EL (cell line): ENCODE measurements around the gene TOB2.

ENCODE experiments used
- DNase-seq: peaks from one replicate; pipeline ENCODE4 v3.0.0-alpha.2; 2016

TOB2 gene, protein sequence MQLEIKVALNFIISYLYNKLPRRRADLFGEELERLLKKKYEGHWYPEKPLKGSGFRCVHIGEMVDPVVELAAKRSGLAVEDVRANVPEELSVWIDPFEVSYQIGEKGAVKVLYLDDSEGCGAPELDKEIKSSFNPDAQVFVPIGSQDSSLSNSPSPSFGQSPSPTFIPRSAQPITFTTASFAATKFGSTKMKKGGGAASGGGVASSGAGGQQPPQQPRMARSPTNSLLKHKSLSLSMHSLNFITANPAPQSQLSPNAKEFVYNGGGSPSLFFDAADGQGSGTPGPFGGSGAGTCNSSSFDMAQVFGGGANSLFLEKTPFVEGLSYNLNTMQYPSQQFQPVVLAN

DNA sequence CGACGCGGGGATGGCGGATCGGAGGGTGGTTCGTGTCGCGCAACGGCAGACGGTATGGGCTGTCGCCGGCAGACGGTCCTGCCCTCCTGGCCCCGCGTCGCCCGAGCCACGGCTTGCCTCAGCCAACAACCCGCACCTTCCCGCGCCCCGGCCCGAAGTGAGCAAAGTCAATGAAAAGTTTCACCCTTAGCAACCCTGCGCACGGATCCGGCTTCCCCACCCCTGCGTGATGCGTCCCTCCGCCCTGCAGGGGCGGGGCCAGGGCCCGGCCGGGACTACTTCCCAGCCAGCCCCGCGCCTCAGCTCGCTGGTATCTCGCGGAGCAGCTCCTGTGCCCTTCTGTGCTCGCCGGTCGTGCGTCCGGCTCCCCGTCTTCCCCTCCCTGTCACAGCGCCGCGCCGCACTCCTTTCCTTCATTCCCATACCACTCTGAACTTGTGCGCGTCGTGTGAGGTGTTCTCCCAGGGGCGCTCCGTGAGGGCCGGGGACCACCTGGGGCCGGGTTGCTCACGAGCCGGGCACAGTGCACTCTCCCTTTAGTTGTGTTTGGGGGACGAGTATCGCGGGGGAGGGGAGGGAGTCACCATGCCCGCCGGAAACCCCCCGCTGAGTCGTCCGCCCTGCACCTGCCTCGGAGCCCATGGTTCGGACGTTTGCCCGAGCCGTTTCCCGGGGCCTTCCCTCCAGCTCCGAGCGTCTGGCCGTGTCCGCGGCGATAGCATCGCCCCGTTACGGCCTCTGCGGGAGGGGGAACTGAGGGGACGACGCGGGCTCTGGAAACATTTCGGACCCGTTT lies at the start of gene TOB2:
Gene TOB2, minus strand, starts transcription at position 163 of the 796 bp plus-strand sequence. CDS start 9,456 bp downstream, outside the sequence.
- DNase-seq: peak; percentile 95

DNA sequence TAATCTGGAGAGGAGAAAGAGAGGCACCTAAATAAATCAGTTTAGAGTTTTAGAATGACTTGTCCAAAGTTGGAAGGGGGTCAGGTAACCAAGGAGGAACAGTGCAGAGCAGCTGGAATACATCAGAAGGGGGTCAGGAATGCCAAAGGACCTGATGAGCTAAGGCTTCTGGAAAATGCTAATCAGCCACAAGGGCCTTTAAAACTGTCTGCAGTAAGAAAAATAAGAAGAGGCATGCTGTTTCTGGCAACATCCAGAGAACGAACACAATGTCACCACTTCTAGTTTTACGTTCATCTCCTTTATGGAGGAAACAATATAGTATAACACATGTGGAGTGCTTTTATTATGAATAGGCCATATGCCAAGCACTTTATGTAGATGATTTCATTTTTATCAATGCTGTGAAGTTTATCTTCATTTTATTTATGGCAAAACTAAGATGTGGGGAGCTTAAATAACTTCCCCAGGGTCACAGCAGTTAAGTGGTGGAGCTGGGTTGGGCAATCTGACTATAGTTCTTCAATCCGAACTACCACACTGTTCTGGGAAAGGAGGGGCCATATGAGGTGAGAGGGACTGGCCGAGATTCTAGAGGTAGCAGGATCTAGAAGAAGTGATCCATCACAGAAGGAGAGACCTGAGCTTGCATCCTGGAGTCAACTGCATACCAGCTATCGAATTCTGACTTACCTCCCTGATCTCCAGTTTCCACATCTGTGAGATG lies 44.9 kb upstream of the TOB2 start:
- no peak for DNase-seq

DNA sequence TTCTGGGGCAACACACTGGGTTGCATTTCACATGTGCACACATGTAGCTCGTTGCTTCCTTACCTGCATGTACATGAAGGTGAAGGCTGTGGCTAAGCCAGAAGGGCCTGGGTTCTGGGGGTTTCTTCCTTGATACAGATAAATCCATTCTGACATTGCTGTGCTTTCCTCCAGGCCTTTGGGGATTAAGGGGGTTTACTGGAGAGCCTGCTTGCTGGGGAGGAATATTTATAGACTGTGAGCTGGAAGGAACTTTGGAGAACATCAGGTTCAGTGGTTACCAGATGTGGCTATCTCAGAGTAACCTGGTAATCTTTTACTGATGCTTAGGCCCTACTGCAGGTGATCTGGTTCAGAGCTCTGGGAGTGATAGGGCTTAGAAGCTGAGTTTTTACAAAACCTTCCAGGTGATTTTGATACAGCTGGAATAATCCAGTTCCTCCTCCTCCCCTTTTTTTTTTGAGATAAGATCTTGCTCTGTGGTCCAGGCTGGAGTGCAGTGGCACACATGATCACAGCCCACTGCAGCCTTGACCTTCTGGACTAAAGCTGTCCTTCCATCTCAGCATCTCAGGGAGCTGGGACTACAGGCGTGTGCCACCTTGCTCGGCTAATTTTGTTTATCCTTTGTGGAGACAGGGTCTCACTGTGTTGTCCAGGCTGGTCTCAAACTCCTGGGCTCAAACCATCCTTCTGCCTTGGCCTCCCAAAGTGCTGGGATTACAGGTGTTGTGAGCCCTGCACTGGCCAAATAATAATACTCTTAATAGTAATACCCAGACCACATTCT lies 42.2 kb upstream of the TOB2 start:
- DNase-seq: no peak

DNA sequence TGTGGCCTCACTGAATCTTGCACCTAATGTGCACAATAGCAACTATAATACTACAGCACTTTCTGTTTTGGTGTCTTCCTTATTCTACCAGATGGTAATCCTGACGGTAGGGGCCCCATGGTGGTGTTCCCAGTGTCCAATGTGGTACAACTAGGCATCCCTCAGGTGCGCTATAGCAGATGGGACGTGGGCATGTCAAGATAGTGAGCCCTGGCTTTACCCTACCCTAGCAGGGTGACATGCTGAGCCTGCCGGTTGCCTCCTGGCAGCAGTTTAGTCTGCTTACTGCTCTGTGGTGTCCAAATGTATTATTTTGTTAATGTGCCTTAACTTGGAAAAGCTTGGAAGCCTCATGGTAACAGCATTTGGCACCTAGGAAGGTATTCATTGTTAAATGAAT lies 41.5 kb upstream of the TOB2 start:
- DNase-seq: no peak

DNA sequence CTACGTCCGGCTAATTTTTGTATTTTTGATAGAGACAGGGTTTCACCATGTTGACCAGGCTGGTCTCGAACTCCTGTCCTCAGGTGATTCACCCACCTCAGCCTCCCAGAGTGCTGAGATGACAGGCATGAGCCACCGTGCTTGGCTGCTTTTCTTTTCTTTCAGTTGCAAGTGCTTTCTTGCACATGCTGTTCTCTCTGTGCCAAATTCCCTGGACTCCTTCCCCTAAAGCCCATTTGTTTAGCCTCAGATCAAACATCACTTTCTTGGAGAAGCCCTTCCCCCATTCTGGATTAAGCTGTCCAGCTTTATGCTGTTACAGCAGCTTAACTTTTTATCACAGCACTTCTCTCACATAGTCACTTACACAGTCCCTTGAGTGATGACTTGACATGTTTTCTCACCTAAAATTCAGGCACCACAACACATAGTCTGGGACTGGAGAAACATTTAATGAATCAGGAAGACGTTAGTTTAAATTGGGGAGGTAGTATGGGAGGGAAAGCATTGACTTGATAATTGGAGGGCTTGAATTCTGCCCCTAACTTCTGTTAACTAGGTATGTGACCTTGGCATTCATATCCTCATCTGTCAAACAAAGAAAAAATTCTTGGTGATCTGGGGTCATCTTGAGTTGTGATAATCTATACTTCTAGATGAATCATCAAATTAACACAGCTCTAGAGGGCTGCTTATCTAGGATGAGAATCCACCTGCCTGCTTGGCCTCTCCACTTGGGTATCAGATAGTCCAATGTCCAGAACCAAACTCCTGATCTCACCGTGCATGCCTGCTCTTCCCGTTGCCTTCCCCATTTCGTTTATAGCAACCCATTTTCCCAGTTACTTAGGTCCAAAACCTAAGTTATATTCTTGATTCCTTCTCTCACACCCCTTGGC lies 40.7 kb upstream of the TOB2 start:
- DNase-seq: no peak

DNA sequence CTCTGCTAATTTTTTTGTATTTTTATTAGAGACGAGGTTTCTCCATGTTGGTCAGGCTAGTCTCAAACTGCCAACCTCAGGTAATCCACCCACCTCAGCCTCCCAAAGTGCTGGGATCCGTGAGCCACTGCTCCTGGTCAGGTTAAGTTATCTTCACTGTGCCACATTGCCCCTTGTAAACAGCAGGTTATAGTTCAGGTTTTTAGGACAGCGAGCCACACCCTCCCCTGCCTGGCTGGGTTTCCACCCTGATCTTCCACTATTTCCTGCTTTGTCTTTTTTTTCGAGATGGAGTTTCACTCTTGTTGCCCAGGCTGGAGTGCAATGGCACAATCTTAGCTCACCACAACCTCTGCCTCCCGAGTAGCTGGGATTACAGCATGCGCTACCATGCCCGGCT lies 38.4 kb upstream of the TOB2 start:
- DNase-seq: no peak

DNA sequence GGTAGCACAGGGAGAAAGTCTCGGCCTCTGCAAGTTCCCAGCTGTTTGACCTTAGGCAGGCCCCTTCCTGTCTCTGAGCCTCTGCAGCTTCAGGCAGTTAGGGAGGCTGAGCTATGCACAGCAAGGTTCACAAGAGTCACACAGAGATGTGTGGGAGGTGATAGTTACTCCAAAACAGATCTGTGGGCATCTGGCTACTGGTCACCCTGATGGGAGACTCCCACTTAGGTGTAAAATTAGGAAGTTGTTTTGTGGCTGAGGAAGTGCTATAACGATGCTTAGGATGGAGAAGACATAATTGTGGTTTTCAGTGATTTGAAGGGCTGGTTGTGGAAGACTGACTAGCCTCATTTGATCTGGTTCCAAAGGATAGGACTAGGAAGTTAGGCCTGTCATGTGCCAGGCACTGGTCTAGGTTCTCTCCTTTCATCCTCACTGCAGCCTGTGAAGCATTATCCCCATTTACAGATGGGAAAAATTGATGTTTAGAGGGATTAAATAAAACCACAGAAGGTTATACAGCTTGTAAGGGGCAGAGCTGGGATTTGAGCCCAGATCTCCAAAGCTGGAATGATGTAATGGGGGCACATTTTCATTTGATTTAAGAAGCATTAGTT lies 35.8 kb upstream of the TOB2 start:
- peak; percentile 50 for DNase-seq

DNA sequence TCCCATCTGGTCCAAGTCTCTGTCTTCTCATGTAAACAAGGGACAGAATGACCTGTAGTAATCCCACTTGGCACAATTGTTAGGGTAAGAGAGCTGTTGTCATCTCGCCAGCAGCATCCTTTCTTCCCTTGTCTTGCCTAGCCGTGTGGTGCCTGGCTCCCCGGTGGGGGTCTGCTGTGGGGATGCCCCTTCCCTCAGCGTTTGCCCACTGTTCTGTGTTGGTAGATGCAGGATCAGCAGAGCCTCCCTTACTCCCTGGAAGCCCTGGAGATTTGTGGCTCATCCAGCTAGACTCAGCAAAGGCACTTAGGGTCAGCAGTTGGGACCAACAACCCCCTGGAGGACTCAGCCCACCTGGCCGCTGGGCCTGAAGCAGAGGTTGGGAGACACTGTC lies 35.3 kb upstream of the TOB2 start:
- no peak for DNase-seq

DNA sequence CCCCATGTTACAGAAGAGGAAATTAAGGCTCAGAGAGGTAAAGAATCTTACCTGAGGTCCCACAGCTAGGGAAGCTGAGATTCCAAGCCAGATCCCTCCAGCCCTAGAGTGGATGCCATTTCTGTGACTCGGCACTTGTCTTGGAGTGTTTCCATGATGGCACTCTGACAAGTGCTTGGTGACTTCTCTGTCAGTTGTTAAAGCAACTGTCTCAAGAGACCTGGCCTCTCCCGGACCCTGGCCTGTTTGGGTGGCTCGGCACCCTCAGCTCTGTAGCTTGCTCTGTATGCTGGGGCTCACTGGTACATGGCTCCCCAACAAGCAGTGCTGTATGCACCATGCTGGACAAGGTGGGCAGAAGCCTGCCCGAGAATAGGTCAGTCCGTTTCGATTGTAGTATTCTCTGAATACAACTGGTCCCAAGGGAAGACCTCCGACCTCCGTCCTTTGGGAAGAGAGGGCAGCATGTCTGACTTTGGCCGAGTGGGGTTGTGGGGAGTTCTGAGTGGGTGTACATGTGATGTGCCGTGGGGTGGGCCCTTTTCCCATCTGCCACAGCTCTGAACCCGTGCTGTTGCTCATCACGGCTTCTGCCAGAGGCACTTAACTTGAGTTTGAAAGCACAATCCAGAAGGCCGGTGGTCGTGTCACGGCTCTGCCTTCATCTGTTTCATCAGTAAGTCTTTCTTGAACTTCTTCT lies 34.7 kb upstream of the TOB2 start:
- DNase-seq: peak; percentile 68

DNA sequence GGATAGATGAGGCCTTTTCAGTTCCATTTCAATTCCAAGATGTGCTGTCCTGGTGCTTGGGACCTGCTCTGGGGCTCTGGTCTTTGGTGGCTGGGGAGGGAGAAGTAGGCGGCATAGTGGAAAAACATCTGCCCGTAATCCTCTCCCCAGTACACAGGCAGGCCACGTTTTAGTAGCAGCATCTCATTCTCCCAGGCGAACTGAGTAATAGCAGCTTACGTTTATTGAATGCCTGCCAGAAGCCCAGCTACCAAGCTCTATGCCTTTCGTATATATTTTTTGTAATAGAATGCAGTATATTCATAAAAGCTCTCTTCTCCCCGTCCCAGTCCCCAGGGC lies 33.8 kb upstream of the TOB2 start:
- peak; percentile 68 for DNase-seq

DNA sequence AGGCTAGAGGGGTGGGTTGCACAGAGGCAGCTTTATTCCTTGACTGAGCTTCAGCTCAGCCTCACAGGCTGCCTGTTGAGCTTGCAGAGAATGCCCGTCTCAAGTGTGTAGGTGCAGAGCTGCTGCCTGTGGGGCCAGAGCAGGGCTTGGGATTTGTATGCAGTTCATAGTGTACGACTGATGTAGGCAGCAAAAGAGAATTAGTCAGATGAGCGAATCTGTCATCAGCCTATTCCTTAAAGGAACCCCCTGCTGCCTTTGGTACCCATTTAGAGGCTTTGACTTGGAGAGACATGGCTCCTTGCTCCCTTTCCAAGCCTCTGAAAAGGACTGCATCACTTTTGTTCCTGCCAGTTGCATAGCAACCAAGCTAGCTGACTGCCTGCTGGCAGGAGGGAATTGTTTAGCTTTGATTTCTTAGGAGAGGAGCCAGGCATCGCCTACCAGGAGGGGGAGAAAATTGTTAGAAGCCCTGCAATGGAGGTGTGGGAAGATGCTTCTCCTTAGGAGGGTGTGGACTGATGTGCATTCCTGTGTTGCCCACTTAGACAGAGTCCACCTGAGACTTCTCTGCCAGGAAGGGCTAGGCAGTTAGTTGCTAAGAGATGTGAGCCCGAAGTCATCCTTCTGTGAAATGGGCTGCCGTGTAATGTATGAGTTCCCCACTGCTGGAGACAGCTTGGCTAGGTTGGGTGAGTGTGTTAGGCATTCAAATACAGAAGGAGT lies 33.2 kb upstream of the TOB2 start:
- DNase-seq: peak; percentile 31

DNA sequence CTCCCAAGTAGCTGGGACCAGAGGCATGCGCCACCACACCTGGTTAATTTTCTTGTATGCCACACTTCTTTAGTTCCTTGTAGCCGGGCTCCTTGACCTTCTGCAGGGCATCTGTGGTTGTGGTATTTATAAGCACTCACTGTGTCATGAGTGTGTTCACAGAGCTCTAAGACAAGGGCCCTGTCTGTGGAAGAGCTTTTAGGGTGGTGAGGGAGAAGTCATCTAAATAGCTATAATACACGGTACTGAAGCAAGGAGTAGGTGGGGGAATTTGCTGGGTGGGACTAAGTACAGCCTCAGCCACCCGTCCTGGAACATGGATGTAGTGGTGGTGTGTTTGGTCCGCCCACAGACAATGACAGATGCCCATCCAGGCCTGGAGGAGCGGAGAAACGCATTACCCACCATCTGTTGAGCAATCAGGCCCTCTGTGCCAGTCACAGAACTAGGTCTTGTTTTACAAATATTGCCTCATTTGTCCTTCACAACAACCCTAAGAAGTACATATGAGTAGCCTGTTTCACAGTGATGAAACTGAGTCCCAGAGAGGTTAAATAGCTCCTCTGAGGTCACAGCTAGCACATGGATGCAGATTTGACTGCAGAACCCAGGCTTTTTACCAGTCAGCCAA lies 32.4 kb upstream of the TOB2 start:
- DNase-seq: no peak

DNA sequence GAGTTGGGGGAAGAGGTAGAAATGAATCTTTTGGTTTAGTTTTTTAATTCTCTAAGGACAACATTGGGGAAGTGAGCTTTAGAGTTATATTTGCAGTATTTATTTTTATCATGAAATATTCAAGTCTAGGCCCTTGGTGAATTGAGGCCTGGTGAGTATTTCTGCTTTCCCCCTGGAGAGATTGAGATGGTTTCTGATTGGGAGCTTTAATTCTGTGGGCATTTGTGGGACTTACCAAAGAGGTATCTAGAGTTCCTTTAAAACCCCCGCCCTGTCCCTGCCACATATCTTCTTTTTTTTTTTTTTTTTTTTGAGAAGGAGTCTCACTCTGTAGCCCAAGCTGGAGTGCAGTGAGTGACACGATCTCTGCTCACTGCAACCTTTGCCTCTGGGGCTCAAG lies 31.9 kb upstream of the TOB2 start:
- no peak for DNase-seq

DNA sequence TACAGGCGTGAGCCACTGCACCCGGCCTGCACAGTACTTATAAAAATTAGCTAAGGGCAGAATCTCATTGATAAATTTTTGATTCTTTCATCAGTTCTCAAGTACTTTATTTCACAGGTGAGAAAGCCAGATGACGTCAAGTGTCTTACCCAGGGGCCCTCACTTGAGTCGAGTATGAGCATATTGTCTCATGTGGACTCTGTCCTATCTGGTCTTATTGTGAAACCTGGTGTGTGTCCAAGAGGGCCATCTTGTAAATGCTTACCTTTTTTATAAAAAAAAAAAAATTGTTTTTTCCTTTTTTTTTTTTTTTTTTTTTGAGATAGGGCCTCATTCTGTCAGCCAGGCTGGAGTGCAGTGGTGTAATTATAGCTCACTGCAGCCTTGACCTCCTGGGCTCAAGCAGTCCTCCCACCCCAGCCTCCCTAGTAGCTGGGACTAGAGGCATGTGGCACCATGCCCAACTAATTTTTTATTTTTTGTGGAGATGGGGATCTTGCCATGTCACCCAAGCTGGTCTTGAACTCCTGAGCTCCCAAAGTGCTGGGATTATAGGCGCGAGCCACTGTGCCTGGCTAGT lies 28.4 kb upstream of the TOB2 start:
- no peak for DNase-seq

DNA sequence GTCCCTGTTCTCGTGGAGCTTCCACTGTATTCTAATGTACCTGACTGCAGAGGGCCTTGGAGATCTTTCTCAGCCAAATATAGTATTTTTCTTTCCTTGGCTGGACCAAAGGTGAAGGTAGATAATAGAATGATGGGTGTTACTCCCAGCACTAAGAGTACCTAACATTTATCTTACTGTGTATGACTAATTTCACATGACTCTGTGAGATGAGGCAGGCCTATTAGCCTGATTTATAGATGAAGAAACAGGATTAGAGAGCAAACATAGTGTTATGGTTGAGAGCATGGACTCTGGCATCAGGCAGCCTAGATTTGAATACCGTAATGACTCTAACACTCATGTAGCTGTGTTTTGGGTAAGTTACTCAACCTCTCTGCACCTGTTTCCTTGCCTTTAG lies 25.0 kb upstream of the TOB2 start:
- DNase-seq: no peak

DNA sequence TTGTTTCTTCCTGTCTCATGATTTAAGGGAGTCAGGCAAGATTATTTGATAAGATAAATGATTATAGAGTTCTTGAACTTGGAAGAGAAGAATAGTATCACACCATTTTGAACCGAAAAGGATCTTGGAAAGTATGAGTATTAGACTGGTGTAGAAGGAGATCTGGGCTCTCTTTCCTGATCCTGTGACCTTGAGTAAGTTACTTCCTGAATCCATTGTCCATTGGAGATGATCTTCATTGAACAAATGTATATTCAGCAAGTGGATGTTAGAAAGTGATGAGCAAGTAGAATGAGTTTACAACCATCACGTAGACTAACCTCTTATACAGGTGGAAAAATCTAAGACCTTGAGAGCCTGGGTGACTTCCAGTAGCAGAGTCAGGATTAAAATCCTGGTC lies 24.3 kb upstream of the TOB2 start:
- no peak for DNase-seq

DNA sequence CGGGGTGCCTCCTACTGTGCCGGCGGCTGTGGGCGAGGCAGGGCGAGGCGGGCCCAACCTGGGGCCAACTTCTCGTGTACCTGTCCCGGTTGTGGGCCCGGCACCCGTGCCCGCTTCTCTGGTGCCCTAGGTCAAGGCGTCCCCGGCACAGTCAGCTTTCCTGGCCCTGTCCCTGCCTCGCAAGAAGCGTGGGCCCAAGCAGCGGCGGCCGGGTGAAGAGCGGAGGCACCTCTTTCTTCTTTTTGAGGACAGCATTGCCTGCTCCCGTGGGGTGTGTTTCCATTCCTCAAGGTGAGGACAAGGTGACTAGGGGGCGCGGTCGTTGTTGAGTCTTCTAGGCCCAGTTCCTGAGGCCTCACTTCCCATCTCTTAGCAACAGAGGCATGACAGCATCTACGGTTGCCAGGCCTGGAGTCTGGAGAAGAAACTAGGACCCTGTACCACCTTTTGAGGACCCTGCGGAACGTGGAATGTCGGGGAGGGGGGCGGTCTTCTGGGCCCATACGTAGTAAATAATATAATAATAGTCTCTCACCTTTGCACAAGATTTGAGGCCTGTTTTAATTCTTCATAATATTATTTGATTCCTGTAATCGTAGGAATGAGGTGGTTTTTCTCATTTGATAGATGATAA lies 22.7 kb upstream of the TOB2 start:
- DNase-seq: no peak

DNA sequence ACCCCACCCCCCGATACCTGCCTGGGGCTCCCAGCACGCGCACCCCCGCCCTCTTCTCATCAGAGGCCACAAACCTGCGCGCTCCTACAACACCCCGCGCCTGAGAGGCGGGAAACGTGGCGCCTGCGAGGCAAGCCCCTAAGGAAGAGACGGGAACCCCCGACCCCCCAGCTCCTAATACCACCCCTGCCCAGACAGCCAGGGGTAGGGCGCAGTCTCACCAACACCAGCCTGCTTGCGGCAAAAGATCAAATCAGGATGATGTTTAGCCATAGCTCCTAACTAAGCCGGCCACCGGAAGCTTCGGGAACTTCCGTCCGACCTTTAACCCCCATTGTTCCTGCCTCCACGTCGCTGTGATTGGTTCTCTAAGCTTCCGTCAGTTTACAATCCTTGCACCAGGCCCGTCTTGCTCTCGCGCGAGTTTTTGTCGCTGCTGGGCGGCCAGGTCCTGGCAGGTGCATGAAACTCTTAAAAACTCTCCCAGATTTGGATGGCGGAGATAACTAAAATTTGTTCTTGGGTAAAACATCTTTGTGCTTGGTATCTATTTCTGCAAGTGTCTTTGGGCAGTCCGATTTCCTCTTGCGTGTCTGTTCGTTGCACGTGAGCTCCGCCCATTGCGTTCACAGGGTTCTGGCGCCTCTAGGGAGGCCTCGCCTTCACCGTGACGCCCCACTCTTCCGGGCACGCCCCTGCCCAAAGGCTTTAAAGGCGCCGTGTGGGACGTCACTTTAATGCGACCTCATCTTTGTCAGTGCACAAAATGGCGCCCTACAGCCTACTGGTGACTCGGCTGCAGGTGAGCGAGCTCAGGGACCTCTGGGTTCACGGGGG lies 22.0 kb upstream of the TOB2 start, which contains the start of the genes ACO2 and PHF5A:
Gene ACO2, plus strand, starts transcription at position 737 of the 837 bp plus-strand sequence. Its CDS starts 30 bp downstream, at position 767.
Gene PHF5A, minus strand, starts transcription at position 312 of the 837 bp plus-strand sequence. Its CDS starts 39 bp downstream, at position 273.
- peak; percentile 98 for DNase-seq
